ENCODE measurements around the gene RPTOR.
A peak's percentile ranks its signal among the peaks of the same experiment; 100 is the strongest.

Gene RPTOR

DNA sequence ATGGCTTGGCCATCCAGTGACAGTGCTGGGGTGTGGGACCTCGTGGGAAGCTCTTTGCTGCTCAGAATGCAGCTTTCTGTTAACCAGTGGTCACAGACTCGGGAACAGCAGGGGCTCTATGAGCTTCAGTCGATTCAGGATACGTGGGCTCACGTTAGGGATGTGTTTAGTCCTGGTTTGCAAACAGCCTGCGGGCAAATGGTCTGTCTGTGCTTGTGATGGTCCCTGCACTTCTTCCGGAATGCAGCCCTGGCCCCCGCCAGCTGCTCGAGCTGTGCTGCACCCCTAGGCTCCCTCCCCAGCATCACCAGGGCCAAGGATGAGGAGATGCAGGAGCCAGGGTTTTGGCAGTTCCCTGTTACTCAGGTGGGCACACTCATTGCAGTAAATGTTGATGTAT, 274.2 kb downstream of the RPTOR start:
- DNase-seq (ENCODE audit: low spot score): no peak

GRCh38 chr17:80819422-80820164, 275.0 kb downstream of the RPTOR start:
- DNase-seq (ENCODE audit: low spot score): no peak

DNA sequence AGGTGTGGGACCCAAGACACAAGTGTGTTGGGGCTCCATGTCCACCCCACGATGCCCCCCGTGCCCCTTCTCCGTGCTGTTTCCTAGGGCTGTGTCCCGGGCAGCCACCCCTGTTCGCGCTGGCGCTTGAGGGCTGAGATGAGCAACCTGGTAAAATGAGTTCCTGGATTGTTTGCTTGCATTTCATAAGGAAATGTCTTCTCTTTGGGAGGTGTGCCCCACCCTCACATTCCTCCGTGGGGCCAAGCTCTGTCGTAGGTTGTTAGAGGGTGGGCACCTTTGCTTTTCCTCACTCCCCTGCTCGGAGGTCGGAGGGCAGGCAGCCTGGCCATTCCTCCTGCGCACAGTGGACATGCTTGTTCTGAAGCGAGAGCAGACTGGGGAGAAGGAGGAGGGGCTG, 275.7 kb downstream of the RPTOR start:
- DNase-seq (ENCODE audit: low spot score): no peak

GRCh38 chr17:80821546-80821945, 276.9 kb downstream of the RPTOR start:
- no peak for DNase-seq (ENCODE audit: low spot score)

- no peak for DNase-seq (ENCODE audit: low spot score)
These were observed 277.5 kb downstream of the RPTOR start for GRCh38 chr17:80822021-80822699.

DNA sequence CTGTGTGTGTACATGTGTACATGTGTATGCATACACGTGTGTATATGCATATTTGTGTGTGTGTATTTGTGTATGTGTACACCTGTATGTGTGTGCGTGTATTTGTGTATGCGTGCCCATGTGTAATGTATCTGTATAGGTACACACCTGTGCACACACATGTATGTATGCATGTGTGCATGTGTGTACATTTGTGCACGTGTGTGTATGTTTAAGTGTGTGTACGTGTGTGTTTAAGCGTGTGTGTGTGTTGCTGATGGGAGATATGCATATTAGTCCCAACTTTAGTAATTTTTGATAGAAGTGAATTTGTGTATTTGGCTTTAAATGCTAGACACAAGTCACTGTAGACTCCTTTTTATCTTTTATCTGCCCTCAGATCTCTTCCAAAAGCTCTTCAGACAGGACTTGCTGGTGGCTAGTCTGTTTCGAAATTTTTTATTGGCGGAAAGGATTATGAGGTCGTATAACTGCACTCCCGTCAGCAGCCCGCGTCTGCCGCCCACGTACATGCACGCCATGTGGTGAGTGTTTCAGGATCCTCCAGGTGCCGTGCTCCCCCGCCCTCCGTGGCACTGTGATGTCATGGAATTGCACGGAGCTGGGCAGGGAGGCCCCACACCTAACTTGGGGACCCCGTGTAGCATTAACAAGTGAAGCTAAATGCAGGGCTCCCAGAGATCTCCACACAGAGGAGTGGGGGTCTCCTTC, 278.2 kb downstream of the RPTOR start:
- peak; percentile 84 for DNase-seq (ENCODE audit: low spot score)

DNA sequence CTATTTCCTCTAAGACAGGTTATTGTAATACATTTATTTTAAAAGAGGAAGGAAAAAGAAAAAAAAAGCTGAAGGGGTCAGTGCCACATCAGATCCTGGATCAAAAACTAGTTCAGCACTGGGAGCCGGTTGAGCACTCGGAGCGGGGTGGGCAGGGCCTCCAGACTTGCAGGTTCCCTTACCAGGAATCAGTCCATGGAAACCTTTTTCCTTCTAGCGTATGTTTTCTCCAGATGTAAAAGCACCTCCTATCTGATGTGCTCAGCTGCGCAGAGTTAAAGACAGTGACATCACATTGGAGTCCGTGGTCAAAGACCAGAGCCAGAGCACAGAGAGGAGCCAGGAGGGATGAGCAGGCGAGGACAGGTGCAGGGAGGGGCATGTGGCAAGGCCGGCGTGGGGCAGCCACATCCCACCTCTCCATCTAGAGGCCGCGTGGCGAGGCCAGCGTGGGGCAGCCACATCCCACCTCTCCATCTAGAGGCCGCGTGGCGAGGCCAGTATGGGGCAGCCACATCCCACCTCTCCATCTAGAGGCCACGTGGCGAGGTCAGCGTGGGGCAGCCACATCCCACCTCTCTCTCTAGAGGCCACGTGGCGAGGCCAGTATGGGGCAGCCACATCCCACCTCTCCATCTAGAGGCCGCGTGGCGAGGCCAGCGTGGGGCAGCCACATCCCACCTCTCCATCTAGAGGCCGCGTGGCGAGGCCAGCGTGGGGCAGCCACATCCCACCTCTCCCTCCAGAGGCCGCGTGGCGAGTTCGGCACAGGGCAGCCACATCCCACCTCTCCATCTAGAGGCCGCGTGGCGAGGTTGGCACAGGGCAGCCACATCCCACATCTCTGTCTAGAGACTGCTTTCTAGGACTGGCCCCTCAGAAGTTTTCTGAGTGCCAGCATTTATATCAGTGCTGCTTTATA, 280.2 kb downstream of the RPTOR start:
- no peak for DNase-seq (ENCODE audit: low spot score)

- peak; percentile 67 for DNase-seq (ENCODE audit: low spot score)
These were observed 281.1 kb downstream of the RPTOR start for GRCh38 chr17:80825471-80826345.

GRCh38 chr17:80826346-80826954, 281.8 kb downstream of the RPTOR start:
- no peak for DNase-seq (ENCODE audit: low spot score)

GRCh38 chr17:80826955-80827645, 282.5 kb downstream of the RPTOR start:
- no peak for DNase-seq (ENCODE audit: low spot score)

DNA sequence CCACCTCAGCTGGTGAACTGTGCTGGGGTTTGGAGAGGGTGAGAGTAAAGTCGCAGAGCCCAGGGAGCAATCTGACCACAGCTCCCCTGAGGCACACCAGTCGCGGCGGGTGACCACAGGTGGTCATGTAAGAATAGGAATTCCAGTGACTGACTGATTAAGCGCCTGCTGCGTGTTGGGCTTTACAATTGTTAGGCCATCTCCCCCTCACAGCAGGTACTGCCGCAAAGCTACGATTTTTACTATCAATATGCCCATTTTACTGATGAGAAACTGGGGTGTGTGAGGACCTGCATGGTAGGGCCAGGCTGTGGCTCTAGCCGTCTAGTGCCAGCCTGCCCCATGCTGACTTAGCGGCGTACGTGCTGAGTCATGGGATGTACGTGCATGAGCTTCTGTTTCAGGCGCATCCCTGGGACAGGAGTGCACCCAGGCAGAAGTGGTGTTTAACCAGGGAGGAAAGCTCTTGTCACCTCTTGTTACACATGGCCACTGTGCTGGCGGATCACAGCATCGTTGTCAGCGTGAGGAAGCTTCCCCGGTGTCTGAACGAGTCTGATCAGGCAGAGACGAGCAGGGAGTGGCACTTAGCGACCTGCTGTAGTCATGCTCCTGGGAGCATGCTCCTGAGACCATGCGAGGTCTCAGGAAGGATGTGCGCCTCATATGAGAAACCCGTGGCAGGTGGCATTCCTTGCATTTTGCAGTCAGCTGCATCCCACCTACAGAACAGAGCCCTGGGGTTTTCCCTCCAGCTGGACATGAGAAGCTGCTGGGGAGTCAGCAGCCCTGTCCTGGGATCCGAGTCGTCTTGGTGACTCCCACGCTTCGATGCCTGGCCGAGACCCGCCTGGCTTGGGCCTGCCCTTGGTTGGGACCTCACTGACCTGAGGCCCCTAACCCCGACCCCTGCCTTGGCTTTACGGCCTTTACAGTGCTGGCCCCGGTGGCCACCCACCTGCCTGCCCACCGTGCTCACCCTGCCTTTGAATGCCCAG, 283.3 kb downstream of the RPTOR start:
- DNase-seq (ENCODE audit: low spot score): no peak

GRCh38 chr17:80829166-80829813, 284.7 kb downstream of the RPTOR start:
- DNase-seq (ENCODE audit: low spot score): no peak

DNA sequence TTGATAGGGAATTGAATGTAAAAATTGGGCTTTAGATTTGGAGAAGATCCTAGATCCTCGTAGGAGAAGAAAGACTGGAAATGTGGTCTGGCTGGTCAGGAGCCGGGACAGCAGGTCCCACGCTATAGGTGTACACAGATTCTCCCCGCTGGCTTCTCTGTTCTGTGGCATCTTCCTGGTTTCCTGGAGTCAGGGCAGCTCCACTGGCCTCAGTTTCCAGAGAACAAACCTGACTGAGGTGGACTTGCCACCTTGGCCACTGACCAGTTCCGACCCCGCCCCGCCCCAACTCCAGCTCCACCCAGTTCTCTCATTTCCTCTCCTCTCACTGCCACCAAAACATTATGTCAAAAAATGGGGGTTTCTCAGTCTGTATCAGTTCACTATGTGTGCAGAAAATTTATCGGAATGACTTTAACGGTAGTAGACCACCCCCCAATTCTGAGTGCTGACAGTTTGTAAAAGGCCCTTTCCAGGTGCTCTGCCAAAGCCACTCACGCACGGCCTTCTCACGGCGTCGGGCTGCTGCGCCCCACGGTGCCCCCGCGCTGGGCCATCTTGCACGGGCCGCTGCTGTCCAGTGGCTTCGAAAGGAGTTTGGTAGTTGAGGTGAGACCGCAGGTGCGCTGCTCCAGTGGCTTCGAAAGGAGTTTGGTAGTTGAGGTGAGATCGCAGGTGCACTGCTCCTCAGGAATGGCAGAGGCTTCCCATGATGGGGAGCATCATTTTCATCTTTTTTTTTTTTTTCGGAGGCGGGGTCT, 285.6 kb downstream of the RPTOR start:
- no peak for DNase-seq (ENCODE audit: low spot score)

DNA sequence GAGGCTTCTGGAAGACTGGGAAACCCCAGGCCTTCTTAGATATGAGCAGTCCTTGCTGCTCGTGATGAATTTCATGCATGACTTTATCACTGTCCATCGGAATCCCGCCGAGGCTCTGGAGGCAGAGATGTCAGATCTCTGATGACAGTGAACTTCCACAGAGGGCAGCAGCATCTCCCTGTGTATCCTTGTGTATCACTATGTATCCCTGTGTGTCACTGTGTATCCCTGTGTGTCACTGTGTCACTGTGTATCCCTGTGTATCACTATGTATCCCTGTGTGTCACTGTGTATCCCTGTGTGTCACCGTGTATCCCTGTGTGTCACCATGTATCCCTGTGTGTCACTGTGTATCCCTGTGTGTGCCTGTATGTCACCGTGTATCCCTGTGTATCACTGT, 286.9 kb downstream of the RPTOR start:
- DNase-seq (ENCODE audit: low spot score): no peak

DNA sequence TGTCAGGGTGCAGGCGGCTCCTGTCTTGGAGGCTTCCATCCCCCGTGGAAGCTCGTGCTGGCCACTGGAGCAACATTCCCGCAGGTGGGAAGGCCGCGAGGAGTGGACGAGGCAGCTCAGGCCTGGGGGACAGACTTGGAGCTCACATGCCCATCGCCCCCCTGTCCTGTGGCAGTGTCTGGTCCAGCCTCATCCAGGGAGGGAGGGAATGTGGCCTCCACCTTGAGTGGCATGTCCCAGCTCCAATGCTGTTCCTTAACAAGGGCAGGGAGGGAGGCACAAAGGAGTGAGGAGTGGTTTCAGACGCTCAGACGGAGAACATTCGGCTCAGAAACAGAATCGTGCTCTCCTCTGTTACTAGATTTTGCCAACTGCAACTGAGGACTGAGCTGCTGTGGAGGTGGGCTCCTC, 287.6 kb downstream of the RPTOR start:
- DNase-seq (ENCODE audit: low spot score): no peak

- DNase-seq (ENCODE audit: low spot score): peak; percentile 94
These were observed 288.4 kb downstream of the RPTOR start for GRCh38 chr17:80832888-80833583.
